Activated CD8-positive, alpha-beta memory T cell treated with anti-CD3 and anti-CD28 coated beads, Interleukin-2, amount 10 ng/mL, durations not matched to agents 7 days and 5 days (primary cell): Measurements from ENCODE around the gene SEMA4B. TPM values are rescaled to one million over a fixed set of nuclear protein-coding genes. Genes with fewer than 3 reads are reported as not detected.

Source experiments
- ATAC-seq: fragments of 150-1000 bp; cut with Tn5 transposase; one replicate; pipeline ENCODE4 v1.10.0; 2021; ENCODE audit warnings: moderate library complexity
- CTCF ChIA-PET: fragments of 350-600 bp; sonication (Branson Sonifier 250); formaldehyde crosslinking; loops from one replicate; lab custom pipeline; 2021; ENCODE audit warnings: antibody characterized with exemption; lab: Charles Lee
- DNase-seq: peaks from one replicate; pipeline ENCODE4 v3.0.0-alpha.2; 2020
- H3K27ac Mint-ChIP-seq: one replicate; pipeline ENCODE4 v1.8.0; 2021; ENCODE audit warnings: mild to moderate bottlenecking, mixed read lengths
- H3K27me3 Mint-ChIP-seq: one replicate; pipeline ENCODE4 v1.8.0; 2021; ENCODE audit warnings: mixed read lengths
- H3K36me3 Mint-ChIP-seq: one replicate; pipeline ENCODE4 v1.8.0; 2021; ENCODE audit warnings: mild to moderate bottlenecking, mixed read lengths
- H3K4me1 Mint-ChIP-seq: one replicate; pipeline ENCODE4 v1.8.0; 2021; ENCODE audit warnings: mixed read lengths
- H3K4me3 Mint-ChIP-seq: one replicate; pipeline ENCODE4 v1.8.0; 2021; ENCODE audit warnings: mild to moderate bottlenecking, moderate library complexity, mixed read lengths
- H3K9me3 Mint-ChIP-seq: one replicate; pipeline ENCODE4 v1.8.0; 2022; ENCODE audit warnings: low read depth, mixed read lengths
- total RNA-seq, 2 experiments: library from RNA; stranded (reverse); gene quantifications; one replicate each; pipeline ENCODE4 v1.2.3, GENCODE V29; 2021

Gene SEMA4B
- total RNA-seq, 2 experiments from 2014 or later = 6.0 to 13.8 TPM

- DNase-seq (no peak), ATAC-seq (no peak)
- Mint-ChIP-seq H3K4me1 (peaks cover 41% of the 10 kb centered on the region), H3K27me3 (no peaks in the 10 kb centered on the region), H3K9me3 (no peaks in the 10 kb centered on the region), H3K36me3 (peaks cover 1% of the 10 kb centered on the region), H3K4me3 (no peak overlapping the region), H3K27ac (no peak overlapping the region)
- CTCF ChIA-PET = interaction anchor here (0.7 to 1.1 kb wide), 3 partner anchors 17 to 325 kb away, joined by 3 to 7 read pairs (median 4); no protein-coding TSS in a partner anchor
Observed at GRCh38 chr15:90213818-90214204, 12.7 kb downstream of the SEMA4B start.

GRCh38 chr15:90214553-90215196 is 13.5 kb downstream of the SEMA4B start:
- H3K4me1 Mint-ChIP-seq = peaks cover 40% of the 10 kb centered on the region
- H3K4me3 Mint-ChIP-seq = no peak overlapping the region
- H3K27me3 Mint-ChIP-seq = no peaks in the 10 kb centered on the region
- no peaks in the 10 kb centered on the region for H3K9me3 Mint-ChIP-seq
- CTCF ChIA-PET = interaction anchor here (0.6 to 1.3 kb wide), 7 partner anchors 16 to 115 kb away, joined by 3 to 11 read pairs (median 4); partner anchors contain the start of gene TTLL13
- ATAC-seq = no peak
- no peak overlapping the region for H3K27ac Mint-ChIP-seq
- no peak for DNase-seq
- H3K36me3 Mint-ChIP-seq = peaks cover 1% of the 10 kb centered on the region

GRCh38 chr15:90217671-90218394 is 16.7 kb downstream of the SEMA4B start:
- no peak overlapping the region for H3K27ac Mint-ChIP-seq
- H3K4me1 Mint-ChIP-seq = peaks cover 23% of the 10 kb centered on the region
- peaks cover 1% of the 10 kb centered on the region for H3K36me3 Mint-ChIP-seq
- no peak for ATAC-seq
- CTCF ChIA-PET = interaction anchor here (0.8 to 1.5 kb wide), 3 partner anchors 17 to 90 kb away, joined by 3 to 7 read pairs (median 3); partner anchors contain the start of gene SEMA4B
- no peak for DNase-seq
- H3K9me3 Mint-ChIP-seq = no peaks in the 10 kb centered on the region
- H3K4me3 Mint-ChIP-seq = no peak overlapping the region
- no peaks in the 10 kb centered on the region for H3K27me3 Mint-ChIP-seq

GRCh38 chr15:90219421-90220141 is 18.5 kb downstream of the SEMA4B start:
- H3K4me3 Mint-ChIP-seq = no peak overlapping the region
- no peaks in the 10 kb centered on the region for H3K9me3 Mint-ChIP-seq
- no peaks in the 10 kb centered on the region for H3K27me3 Mint-ChIP-seq
- H3K4me1 Mint-ChIP-seq = peaks cover 22% of the 10 kb centered on the region
- DNase-seq (peak; percentile 58), ATAC-seq (peak; percentile 76)
- H3K36me3 Mint-ChIP-seq = peaks cover 1% of the 10 kb centered on the region
- no peak overlapping the region for H3K27ac Mint-ChIP-seq
- CTCF ChIA-PET = interaction anchor here (0.8 to 3.2 kb wide), 5 partner anchors 12 to 76 kb away, joined by 3 to 35 read pairs (median 10); partner anchors contain the start of genes CIB1, GDPGP1 and SEMA4B

GRCh38 chr15:90221246-90221900 is 20.2 kb downstream of the SEMA4B start:
- H3K27me3 Mint-ChIP-seq = no peaks in the 10 kb centered on the region
- no peaks in the 10 kb centered on the region for H3K9me3 Mint-ChIP-seq
- peaks cover 17% of the 10 kb centered on the region for H3K4me1 Mint-ChIP-seq
- CTCF ChIA-PET = interaction anchor here (0.6 to 3.2 kb wide), 25 partner anchors 10 to 323 kb away, joined by 3 to 35 read pairs (median 4); partner anchors contain the start of genes CIB1, GDPGP1, IDH2 and SEMA4B
- ATAC-seq = peak; percentile 25
- H3K36me3 Mint-ChIP-seq = no peaks in the 10 kb centered on the region
- no peak overlapping the region for H3K27ac Mint-ChIP-seq
- no peak overlapping the region for H3K4me3 Mint-ChIP-seq
- DNase-seq = no peak

- CTCF ChIA-PET = interaction anchor here (2.6 to 3.0 kb wide), 2 partner anchors 22 to 80 kb away, joined by 11 to 27 read pairs; partner anchors contain the start of gene SEMA4B
- H3K27me3 Mint-ChIP-seq = no peaks in the 10 kb centered on the region
Observed at GRCh38 chr15:90222547-90222946, 21.4 kb downstream of the SEMA4B start.

GRCh38 chr15:90223441-90224165 is 22.5 kb downstream of the SEMA4B start:
- Mint-ChIP-seq H3K4me1 (peaks cover 9% of the 10 kb centered on the region), H3K4me3 (no peak overlapping the region), H3K9me3 (no peaks in the 10 kb centered on the region), H3K27ac (no peak overlapping the region), H3K27me3 (no peaks in the 10 kb centered on the region), H3K36me3 (no peaks in the 10 kb centered on the region)
- no peak for DNase-seq
- ATAC-seq = no peak
- CTCF ChIA-PET = interaction anchor here (2.6 to 3.0 kb wide), 2 partner anchors 23 to 81 kb away, joined by 11 to 27 read pairs; partner anchors contain the start of gene SEMA4B

More at GRCh38 chr15:90222547-90222946, 21.4 kb downstream of the SEMA4B start:
- no peak overlapping the region for H3K27ac Mint-ChIP-seq
- no peaks in the 10 kb centered on the region for H3K36me3 Mint-ChIP-seq
- no peak for ATAC-seq
- no peak for DNase-seq
- no peak overlapping the region for H3K4me3 Mint-ChIP-seq
- H3K9me3 Mint-ChIP-seq = no peaks in the 10 kb centered on the region
- H3K4me1 Mint-ChIP-seq = peaks cover 11% of the 10 kb centered on the region

- ATAC-seq (no peak), DNase-seq (no peak)
- Mint-ChIP-seq H3K9me3 (no peaks in the 10 kb centered on the region), H3K36me3 (peaks cover 12% of the 10 kb centered on the region), H3K4me3 (no peak overlapping the region), H3K4me1 (peaks cover 10% of the 10 kb centered on the region), H3K27me3 (no peaks in the 10 kb centered on the region), H3K27ac (no peak overlapping the region)
- CTCF ChIA-PET = no interaction called here
Observed at GRCh38 chr15:90225047-90225446, 23.9 kb downstream of the SEMA4B start.

- H3K36me3 Mint-ChIP-seq = peaks cover 17% of the 10 kb centered on the region
- H3K27ac Mint-ChIP-seq = no peak overlapping the region
- ATAC-seq = no peak
- CTCF ChIA-PET = interaction anchor here (0.5 kb wide), 1 partner anchor 161 kb away, joined by 3 read pairs; no protein-coding TSS in a partner anchor
- no peak overlapping the region for H3K4me3 Mint-ChIP-seq
- no peak for DNase-seq
- no peaks in the 10 kb centered on the region for H3K9me3 Mint-ChIP-seq
- H3K27me3 Mint-ChIP-seq = no peaks in the 10 kb centered on the region
- peaks cover 16% of the 10 kb centered on the region for H3K4me1 Mint-ChIP-seq
Observed at GRCh38 chr15:90225504-90226234, 24.5 kb downstream of the SEMA4B start.

- DNase-seq (no peak), ATAC-seq (no peak)
- no peaks in the 10 kb centered on the region for H3K27me3 Mint-ChIP-seq
- peaks cover 25% of the 10 kb centered on the region for H3K36me3 Mint-ChIP-seq
- no peak overlapping the region for H3K27ac Mint-ChIP-seq
- H3K4me3 Mint-ChIP-seq = no peak overlapping the region
- peaks cover 32% of the 10 kb centered on the region for H3K4me1 Mint-ChIP-seq
- H3K9me3 Mint-ChIP-seq = no peaks in the 10 kb centered on the region
- CTCF ChIA-PET = no interaction called here
Observed at GRCh38 chr15:90227336-90227735, 26.2 kb downstream of the SEMA4B start.

- peaks cover 28% of the 10 kb centered on the region for H3K36me3 Mint-ChIP-seq
- peaks cover 36% of the 10 kb centered on the region for H3K4me1 Mint-ChIP-seq
- no peaks in the 10 kb centered on the region for H3K9me3 Mint-ChIP-seq
- no peak overlapping the region for H3K4me3 Mint-ChIP-seq
- H3K27me3 Mint-ChIP-seq = no peaks in the 10 kb centered on the region
- H3K27ac Mint-ChIP-seq = no peak overlapping the region
- no peak for ATAC-seq
- CTCF ChIA-PET = no interaction called here
- DNase-seq = no peak
Observed at GRCh38 chr15:90227816-90228772, 27.0 kb downstream of the SEMA4B start.
